AG10803 (cell line): ENCODE results near the gene SH3RF3.

Experiments
- DNase-seq: peaks from one replicate; pipeline ENCODE4 v3.0.0; 2010; ENCODE audit warnings: low read depth
- H3K4me3 ChIP-seq: 2 replicates; pipeline ENCODE4 v1.5.1; 2011; ENCODE audit warnings: mild to moderate bottlenecking, low read length, control low read depth
- CTCF ChIP-seq: conservative IDR thresholded peaks from 2 replicates; pipeline ENCODE4 v1.5.1; 2011; ENCODE audit warnings: mild to moderate bottlenecking, low read length, control low read depth, inconsistent platforms

The SH3RF3 gene

GRCh38 chr2:109332880-109333279 lies 203.9 kb downstream of the SH3RF3 start:
- DNase-seq: no peak
- no peak overlapping the region for H3K4me3 ChIP-seq
- TF ChIP-seq CTCF: no peak

GRCh38 chr2:109333414-109334210 lies 204.6 kb downstream of the SH3RF3 start:
- no peak for DNase-seq
- no peak overlapping the region for H3K4me3 ChIP-seq
- TF ChIP-seq CTCF: peak; percentile 49

- no peak for TF ChIP-seq CTCF
- peak; percentile 92 for DNase-seq
- H3K4me3 ChIP-seq: peak overlapping the region; percentile 46
These were observed 206.7 kb downstream of the SH3RF3 start for GRCh38 chr2:109335631-109336176.

- no peak for DNase-seq
- H3K4me3 ChIP-seq: peak overlapping the region; percentile 46
- no peak for TF ChIP-seq CTCF
These were observed 207.3 kb downstream of the SH3RF3 start for GRCh38 chr2:109336296-109336695.

- no peak for DNase-seq
- TF ChIP-seq CTCF: no peak
- H3K4me3 ChIP-seq: no peak overlapping the region
These were observed 208.2 kb downstream of the SH3RF3 start for GRCh38 chr2:109337221-109337620.

GRCh38 chr2:109339519-109339966 lies 210.5 kb downstream of the SH3RF3 start:
- H3K4me3 ChIP-seq: no peak overlapping the region
- no peak for TF ChIP-seq CTCF
- DNase-seq: peak; percentile 85

- H3K4me3 ChIP-seq: no peak overlapping the region
- DNase-seq: no peak
- TF ChIP-seq CTCF: no peak
These were observed 211.4 kb downstream of the SH3RF3 start for GRCh38 chr2:109340381-109340780.
